D721Med (cell line): ENCODE measurements around the gene SLC5A9.

Experiments
- DNase-seq: peaks from one replicate; pipeline ENCODE4 v3.0.0; 2011; ENCODE audit warnings: low spot score; ENCODE audit not compliant: insufficient read length
- FAIRE-seq: peaks from 2 replicates; lab custom pipeline; 2011; peaks lifted over from hg19 to GRCh38; lab: Jason Lieb, UNC
- CTCF ChIP-seq: IDR thresholded peaks from 2 replicates; pipeline ENCODE4 v1.5.1; 2012; ENCODE audit warnings: mild to moderate bottlenecking, control low read depth; ENCODE audit not compliant: insufficient read depth; ENCODE audit errors: missing control alignments

The SLC5A9 gene

GRCh38 chr1:48202030-48202752 lies 20.3 kb upstream of the SLC5A9 start:
- FAIRE-seq (peak; percentile 76), DNase-seq (no peak)
- TF ChIP-seq CTCF: peak; percentile 90

GRCh38 chr1:48203287-48203900 lies 19.1 kb upstream of the SLC5A9 start:
- peak; percentile 55 for TF ChIP-seq CTCF
- DNase-seq: no peak
- no peak for FAIRE-seq

DNA sequence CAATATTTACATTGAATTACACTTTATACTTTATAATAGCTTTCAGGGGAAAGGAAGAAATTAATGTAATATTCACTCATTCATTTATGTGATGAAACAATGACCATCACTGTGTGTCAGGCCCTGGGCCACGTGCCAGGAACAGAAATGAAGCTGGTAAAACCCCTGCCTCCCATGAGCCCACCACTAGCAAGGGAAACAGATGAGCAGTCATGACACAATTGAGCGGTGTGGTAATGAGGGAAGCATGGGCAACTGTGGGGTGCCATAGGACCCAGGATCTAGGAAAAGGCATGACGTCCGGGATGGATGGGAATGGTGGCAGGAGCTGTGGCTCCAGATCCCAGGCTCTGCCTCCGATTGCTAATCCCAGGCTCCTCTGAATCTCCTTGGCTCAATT lies 17.0 kb upstream of the SLC5A9 start:
- no peak for FAIRE-seq
- no peak for DNase-seq
- TF ChIP-seq CTCF: no peak

DNA sequence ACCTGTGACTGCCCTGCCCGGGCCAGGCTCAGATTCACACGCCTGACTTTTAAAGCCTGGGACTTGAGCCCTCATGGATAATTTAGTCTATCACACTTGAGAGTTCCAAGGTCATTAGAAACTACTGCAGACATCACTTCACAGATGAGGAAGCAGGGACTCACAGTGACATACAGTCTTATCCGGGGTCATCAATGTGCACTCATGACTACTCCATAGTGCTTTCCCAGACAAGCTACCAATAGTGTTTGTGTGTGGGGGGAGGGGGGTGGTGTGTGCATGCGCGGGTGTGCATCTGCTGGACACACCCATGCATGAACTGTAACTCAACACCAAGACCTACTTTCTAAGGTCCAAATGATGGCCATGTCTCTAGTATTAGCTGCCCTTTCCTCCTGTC lies 16.1 kb upstream of the SLC5A9 start:
- TF ChIP-seq CTCF: no peak
- DNase-seq (no peak), FAIRE-seq (no peak)

DNA sequence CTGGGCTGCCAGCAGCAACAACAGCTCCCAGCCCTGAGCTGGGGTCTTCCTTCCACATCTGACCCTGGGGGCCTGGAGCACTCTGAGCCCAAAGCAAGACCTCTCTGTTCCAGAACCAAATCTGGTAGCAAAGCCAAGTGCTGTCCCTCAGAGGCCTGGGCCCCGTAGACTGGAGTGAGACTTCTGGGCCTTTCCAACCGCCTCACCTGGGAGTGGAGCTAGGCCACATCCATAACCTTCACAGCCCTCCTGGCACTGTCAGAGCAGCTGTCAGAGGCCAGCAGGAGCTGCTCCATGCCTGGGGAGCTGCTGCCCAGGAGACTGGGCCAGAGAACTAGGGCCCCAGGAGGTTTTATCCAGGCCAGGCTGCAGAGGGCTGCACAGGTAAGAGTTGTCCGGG lies 15.4 kb upstream of the SLC5A9 start:
- DNase-seq (no peak), FAIRE-seq (no peak)
- no peak for TF ChIP-seq CTCF

GRCh38 chr1:48207536-48208075 lies 14.9 kb upstream of the SLC5A9 start:
- FAIRE-seq (no peak), DNase-seq (no peak)
- TF ChIP-seq CTCF: no peak

DNA sequence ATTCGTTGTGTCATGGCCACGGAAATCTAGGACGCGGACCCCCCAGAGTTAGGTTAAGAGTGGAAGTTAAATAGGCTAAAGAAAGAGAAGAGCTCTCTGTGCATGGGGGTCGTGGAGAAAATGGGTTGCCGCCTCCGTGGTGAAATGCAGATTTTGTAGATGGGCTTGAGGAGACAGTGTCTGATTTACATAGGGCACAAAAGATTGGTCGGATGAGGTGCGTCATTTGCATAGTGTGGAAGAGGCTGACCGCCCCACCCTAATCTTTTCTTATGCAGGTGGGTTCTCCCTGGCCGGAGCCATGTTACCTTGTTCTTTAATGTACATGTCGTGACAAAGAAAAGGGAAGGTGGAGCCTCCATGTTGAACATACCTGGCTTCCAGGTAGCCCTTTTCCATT lies 14.3 kb upstream of the SLC5A9 start:
- no peak for FAIRE-seq
- no peak for DNase-seq
- no peak for TF ChIP-seq CTCF
